GM12878 (cell line): ENCODE data around the gene ADCY6. TPM values are rescaled to one million over a fixed set of nuclear protein-coding genes. Genes with fewer than 3 reads are reported as not detected.

Experiments used
- ATAC-seq: fragments of 200-7000 bp; cut with Tn5 transposase; 3 replicates; pipeline ENCODE4 v1.9.1; 2020; ENCODE audit warnings: mild to moderate bottlenecking, moderate library complexity
- BruUV-seq: library from RNA; stranded (reverse); fragments of 400-500 nt; replicated peaks from 2 replicates; lab custom pipeline; 2021; lab: Mats Ljungman, UMichigan
- CTCF ChIA-PET: fragments of 300-600 bp; sonication (Branson Sonifier 250); formaldehyde crosslinking; extraction: SDS; loops from one replicate; lab custom pipeline; 2021; ENCODE audit warnings: inconsistent platforms; lab: Yijun Ruan, JAX
- POLR2A ChIA-PET: fragments of 350-600 bp; formaldehyde crosslinking; extraction: SDS; loops from one replicate; lab custom pipeline; 2021; ENCODE audit warnings: inconsistent platforms; lab: Charles Lee
- RAD21 ChIA-PET: fragments of 300-600 bp; sonication (Branson Sonifier 250); formaldehyde crosslinking; loops from one replicate; lab custom pipeline; 2023; ENCODE audit warnings: antibody characterized with exemption; ENCODE audit not compliant: unreplicated experiment; lab: Charles Lee
- SMC1A ChIA-PET: fragments of 300-600 bp; sonication (Branson Sonifier 250); formaldehyde crosslinking; loops from one replicate; lab custom pipeline; 2023; ENCODE audit not compliant: unreplicated experiment, uncharacterized antibody; lab: Charles Lee
- DNase-seq: peaks from one replicate; pipeline ENCODE4 v3.0.0-alpha.2; 2011; ENCODE audit warnings: low read depth, low spot score
- FAIRE-seq: peaks from 3 replicates; lab custom pipeline; 2011; peaks lifted over from hg19 to GRCh38; lab: Jason Lieb, UNC
- H2AFZ ChIP-seq: 2 replicates; pipeline ENCODE4 v1.6.0; 2011; ENCODE audit warnings: low read depth, low read length, control low read depth; ENCODE audit not compliant: control insufficient read depth
- H3K27ac ChIP-seq: 2 replicates; pipeline ENCODE4 v1.5.1; 2011; ENCODE audit warnings: control low read depth; ENCODE audit not compliant: control insufficient read depth, insufficient read depth
- H3K27me3 ChIP-seq, 2 experiments: replicated peaks in 1 of 2; 2 replicates each; pipeline versions ENCODE4 v1.6.0 to v1.6.1; 2011; ENCODE audit warnings: low read length in 1 of 2; ENCODE audit not compliant: control insufficient read depth in 2 of 2, insufficient read depth in 2 of 2
- H3K36me3 ChIP-seq, 2 experiments: 2 replicates each; pipeline ENCODE4 v1.5.1; 2011; ENCODE audit warnings: low read length in 1 of 2; ENCODE audit not compliant: control insufficient read depth in 2 of 2, insufficient read depth in 2 of 2
- H3K4me1 ChIP-seq: 2 replicates; pipeline ENCODE4 v1.6.1; 2011; ENCODE audit warnings: mild to moderate bottlenecking, low read length, moderate library complexity, mixed read lengths; ENCODE audit not compliant: control insufficient read depth, insufficient read depth
- H3K4me2 ChIP-seq: 2 replicates; pipeline ENCODE4 v1.6.0; 2011; ENCODE audit warnings: control low read depth; ENCODE audit not compliant: control insufficient read depth, insufficient read depth
- H3K4me3 ChIP-seq: fragments of 200-600 bp; sonication (generic); 2 replicates; pipeline ENCODE4 v1.5.1; 2016
- H3K79me2 ChIP-seq: 2 replicates; pipeline ENCODE4 v1.6.0; 2011; ENCODE audit warnings: low read length; ENCODE audit not compliant: control insufficient read depth, insufficient read depth
- H3K9ac ChIP-seq: 2 replicates; pipeline ENCODE4 v1.8.0; 2011; ENCODE audit warnings: low read length, control low read depth, mixed read lengths; ENCODE audit not compliant: control insufficient read depth, insufficient read depth
- H3K9me3 ChIP-seq: replicated peaks from 3 replicates; pipeline ENCODE4 v1.5.1; 2011; ENCODE audit warnings: mild to moderate bottlenecking, low read length; ENCODE audit not compliant: control insufficient read depth, insufficient read depth
- H4K20me1 ChIP-seq: 2 replicates; pipeline ENCODE4 v1.6.0; 2011; ENCODE audit not compliant: control insufficient read depth, insufficient read depth
- CHD1 ChIP-seq: IDR thresholded peaks from 2 replicates; pipeline ENCODE4 v1.6.1; 2012; ENCODE audit warnings: low read depth, low read length, improper control_type of control experiment
- ESRRA ChIP-seq: IDR thresholded peaks from 2 replicates; pipeline ENCODE4 v1.6.1; 2012; ENCODE audit warnings: mild to moderate bottlenecking, low read length, improper control_type of control experiment
- NKRF ChIP-seq: fragments of 450-650 bp; conservative IDR thresholded peaks from 2 replicates; pipeline ENCODE4 v1.6.1; 2017; ENCODE audit warnings: mild to moderate bottlenecking, moderate library complexity
- POLR2A ChIP-seq: IDR thresholded peaks from 2 replicates; pipeline ENCODE4 v1.6.1; 2011; ENCODE audit warnings: low read depth, mild to moderate bottlenecking, low read length
- RAD21 ChIP-seq: IDR thresholded peaks from 2 replicates; pipeline ENCODE4 v1.6.1; 2011; ENCODE audit warnings: mild to moderate bottlenecking, low read depth, low read length, moderate library complexity; ENCODE audit not compliant: insufficient read depth
- RB1 ChIP-seq: fragments of 450-650 bp; formaldehyde crosslinking; IDR thresholded peaks from 2 replicates; pipeline ENCODE4 v1.6.1; 2017; ENCODE audit warnings: mild to moderate bottlenecking, borderline replicate concordance
- WGBS: methylation state at CpG from one replicate; pipeline ENCODE4 v1.1.6; 2016; ENCODE audit warnings: low lambda C conversion rate; ENCODE audit not compliant: insufficient replicate concordance, insufficient coverage; ENCODE audit errors: missing lambda C conversion rate; 5-methylcytosine and 5-hydroxymethylcytosine counted together
- in situ Hi-C: fragments of 300-500 bp; cut with MboI; formaldehyde crosslinking; loops from 9 replicates; pipeline ENCODE4 v1.14.3; 2018; ENCODE audit warnings: mixed read lengths
- intact Hi-C: fragments of 100-400 bp; cut with micrococcal nuclease; formaldehyde crosslinking; loops from one replicate; pipeline ENCODE4 v1.14.2; 2022; ENCODE audit not compliant: unreplicated experiment
- polyA plus RNA-seq, 11 experiments: library from polyadenylated mRNA; depleted of rRNA in 4 of 11; unstranded in 6 of 11; stranded (reverse) in 5 of 11; fragments of >200 nt; fragmentation: Nextera tagmentation in 4 of 11; fragmentation: Illumina TruSeq in 1 of 11; extraction: Ambion mirVana in 4 of 11; extraction: Trizol in 1 of 11; gene quantifications; 1 replicate in 1 of 11; 2 replicates in 10 of 11; pipeline versions ENCODE4 v1.2.1 to v1.2.3, GENCODE V29; 2011 to 2016; ENCODE audit warnings: inconsistent platforms in 2 of 11, missing spikeins in 2 of 11, low read depth in 1 of 11
- total RNA-seq, 4 experiments: library from RNA; depleted of rRNA in 3 of 4; stranded (reverse); fragments of >200 nt in 3 of 4; fragmentation: Illumina TruSeq in 1 of 4; extraction: Trizol in 1 of 4; gene quantifications; 2 replicates each; pipeline versions ENCODE4 v1.2.1 to v1.2.3, GENCODE V29; 2013 to 2021
- TF ChIP-seq, protein P1 (sequence below): IDR thresholded peaks from 2 replicates; pipeline ENCODE4 v1.6.1; 2011; ENCODE audit warnings: low read depth, mild to moderate bottlenecking, low read length, moderate library complexity, borderline replicate concordance; ENCODE audit errors: extremely low read depth

ADCY6 gene
- total and polyA plus RNA-seq, 10 of the 15 experiments (the other 5 are each of a cell fraction or from before 2014, with no cell fraction given), result 0.03 to 2.0 (median 0.14) TPM; not detected in 1

GRCh38 chr12:48796976-48797375 lies 8.1 kb upstream of the ADCY6 start:
- ChIA-PET RAD21 (interaction anchor here (0.6 to 6.3 kb wide), 7 partner anchors 12 to 254 kb away, joined by 3 to 158 read pairs (median 6); partner anchors contain the start of gene DDX23), SMC1A (interaction anchor here (0.8 to 6.6 kb wide), 7 partner anchors 14 to 161 kb away, joined by 3 to 182 read pairs (median 4); no protein-coding TSS in a partner anchor), CTCF (interaction anchor here (1.2 to 12.2 kb wide), 8 partner anchors 13 to 255 kb away, joined by 4 to 405 read pairs (median 25); partner anchors contain the start of gene CACNB3), POLR2A (interaction anchor here (0.5 to 1.6 kb wide), 2 partner anchors 44 to 758 kb away, joined by 3 to 11 read pairs; no protein-coding TSS in a partner anchor)
- no TSS peak for BruUV-seq
- no peak overlapping the region for H2AFZ ChIP-seq
- H3K9ac ChIP-seq, result no peak overlapping the region
- no peak for TF ChIP-seq RB1
- TF ChIP-seq CHD1, result no peak
- TF ChIP-seq POLR2A, result no peak
- no peak for TF ChIP-seq ESRRA
- TF ChIP-seq NKRF, result no peak
- TF ChIP-seq RAD21, result no peak
- TF ChIP-seq, protein P1, sequence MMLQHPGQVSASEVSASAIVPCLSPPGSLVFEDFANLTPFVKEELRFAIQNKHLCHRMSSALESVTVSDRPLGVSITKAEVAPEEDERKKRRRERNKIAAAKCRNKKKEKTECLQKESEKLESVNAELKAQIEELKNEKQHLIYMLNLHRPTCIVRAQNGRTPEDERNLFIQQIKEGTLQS, result no peak
- intact Hi-C loops, result loop anchor here (1.0 to 10.0 kb wide), 3 partner anchors 44 to 252 kb away; no protein-coding TSS in a partner anchor
- H3K4me1 ChIP-seq, result no peaks in the 10 kb centered on the region
- no peak overlapping the region for H3K4me2 ChIP-seq
- no peaks in the 10 kb centered on the region for H4K20me1 ChIP-seq
- H3K27me3 ChIP-seq, result no peaks in the 10 kb centered on the region; a peak in 1 of 4 replicates
- DNase-seq (no peak), FAIRE-seq (no peak), ATAC-seq (no peak)
- 39% methylated on average over 3 of the region's 3 CpGs for WGBS
- H3K79me2 ChIP-seq, result no peaks in the 10 kb centered on the region
- no peak overlapping the region for H3K27ac ChIP-seq
- no peak overlapping the region for H3K4me3 ChIP-seq
- H3K9me3 ChIP-seq, result no peaks in the 10 kb centered on the region
- no peaks in the 10 kb centered on the region for H3K36me3 ChIP-seq
- in situ Hi-C loops, result loop anchor here (5.0 to 10.0 kb wide), 2 partner anchors 45 to 252 kb away; no protein-coding TSS in a partner anchor
